Fibroblast of lung (primary cell): ENCODE data around the gene AGBL1.

Experiments used
- CTCF ChIP-seq, 2 donors: IDR thresholded peaks in 1 of 2; conservative IDR thresholded peaks in 1 of 2; 1 replicate in 1 of 2; 2 replicates in 1 of 2; pipeline ENCODE4 v1.5.1; 2011 to 2012; ENCODE audit warnings: low read length in 2 of 2, control low read depth in 1 of 2, inconsistent platforms in 1 of 2, low read depth in 1 of 2, mild to moderate bottlenecking in 1 of 2
- EZH2 ChIP-seq: IDR thresholded peaks from 2 replicates; pipeline ENCODE4 v1.5.1; 2012; ENCODE audit warnings: low read length, control low read depth, mild to moderate bottlenecking; ENCODE audit errors: missing control alignments

DNA sequence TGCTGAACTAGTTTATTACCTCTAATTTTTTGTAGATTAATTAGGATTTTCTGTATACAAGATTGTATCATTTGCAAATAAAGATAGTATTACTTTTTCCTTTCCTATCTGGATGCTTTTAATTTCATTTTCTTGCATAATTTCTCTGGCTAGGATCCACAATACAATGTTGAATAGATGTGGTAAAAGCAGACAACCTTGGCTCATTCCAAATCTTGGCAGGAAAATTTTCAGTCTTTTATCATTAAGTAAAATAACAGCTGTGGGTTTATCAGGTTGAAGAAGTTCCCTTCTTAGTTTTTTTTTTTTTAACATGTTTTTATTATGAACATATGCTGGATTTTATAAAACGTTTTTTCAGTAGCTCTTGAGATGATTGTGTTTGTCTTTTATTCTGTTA lies 422.6 kb downstream of the AGBL1 start:
- no peak for TF ChIP-seq CTCF (conservative IDR thresholded peaks at IDR 0.05 in 1 of 2, IDR thresholded peaks at IDR 0.05 in 1 of 2; ENCODE audit: low read depth in 1 of 2, low read length in 2 of 2)
- TF ChIP-seq EZH2: no peak
